C4-2B (cell line): ENCODE results near the gene POFUT2.

Experiments used
- ZFX ChIP-seq: fragments of 450-650 bp; IDR thresholded peaks from 2 replicates; pipeline ENCODE4 v1.6.1; 2017
- TF ChIP-seq, protein P1 (sequence below): fragments of 450-650 bp; conservative IDR thresholded peaks from 2 replicates; pipeline ENCODE4 v1.5.1; 2017; ENCODE audit warnings: mild to moderate bottlenecking

DNA sequence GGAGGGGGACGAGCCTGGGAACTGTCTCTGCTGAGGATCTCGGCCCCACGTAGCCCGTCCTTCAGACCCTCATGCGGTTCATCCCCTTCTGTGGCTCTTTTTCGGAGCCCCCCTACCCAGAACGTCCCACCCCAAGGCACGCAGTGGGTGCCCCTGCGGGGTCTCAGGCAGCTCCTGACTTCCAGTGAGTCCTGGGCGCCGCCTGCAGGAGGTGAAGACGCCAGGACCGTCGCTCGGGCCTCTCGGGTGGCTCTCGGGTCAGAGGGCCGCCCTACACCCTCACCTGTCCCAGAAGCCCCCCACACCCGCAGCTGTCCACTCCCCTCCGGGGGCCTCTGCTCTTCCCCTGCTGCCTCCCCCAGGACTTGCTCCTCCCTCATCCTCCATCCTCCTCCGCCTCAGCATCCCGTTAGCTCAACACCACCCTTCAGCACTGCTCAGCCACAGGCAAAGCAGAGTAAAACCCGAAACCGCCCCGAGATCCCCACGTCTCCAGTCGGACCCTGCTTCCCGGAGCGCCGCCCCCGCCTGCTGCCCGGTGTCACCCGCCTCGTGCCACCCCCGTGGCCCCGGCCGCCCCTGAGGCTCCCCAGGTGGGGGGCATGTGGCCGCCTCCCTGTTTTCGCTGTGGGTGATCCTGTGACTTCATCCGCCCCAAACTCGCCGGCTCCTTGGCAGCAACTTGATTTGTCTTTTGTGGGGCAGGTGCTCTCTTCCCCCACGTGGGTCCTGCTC, 13.3 kb upstream of the POFUT2 start:
- TF ChIP-seq, protein P1, sequence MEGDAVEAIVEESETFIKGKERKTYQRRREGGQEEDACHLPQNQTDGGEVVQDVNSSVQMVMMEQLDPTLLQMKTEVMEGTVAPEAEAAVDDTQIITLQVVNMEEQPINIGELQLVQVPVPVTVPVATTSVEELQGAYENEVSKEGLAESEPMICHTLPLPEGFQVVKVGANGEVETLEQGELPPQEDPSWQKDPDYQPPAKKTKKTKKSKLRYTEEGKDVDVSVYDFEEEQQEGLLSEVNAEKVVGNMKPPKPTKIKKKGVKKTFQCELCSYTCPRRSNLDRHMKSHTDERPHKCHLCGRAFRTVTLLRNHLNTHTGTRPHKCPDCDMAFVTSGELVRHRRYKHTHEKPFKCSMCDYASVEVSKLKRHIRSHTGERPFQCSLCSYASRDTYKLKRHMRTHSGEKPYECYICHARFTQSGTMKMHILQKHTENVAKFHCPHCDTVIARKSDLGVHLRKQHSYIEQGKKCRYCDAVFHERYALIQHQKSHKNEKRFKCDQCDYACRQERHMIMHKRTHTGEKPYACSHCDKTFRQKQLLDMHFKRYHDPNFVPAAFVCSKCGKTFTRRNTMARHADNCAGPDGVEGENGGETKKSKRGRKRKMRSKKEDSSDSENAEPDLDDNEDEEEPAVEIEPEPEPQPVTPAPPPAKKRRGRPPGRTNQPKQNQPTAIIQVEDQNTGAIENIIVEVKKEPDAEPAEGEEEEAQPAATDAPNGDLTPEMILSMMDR = no peak
- TF ChIP-seq ZFX = no peak
